ENCODE results near the gene SMCO2. TPM values are rescaled to one million over a fixed set of nuclear protein-coding genes. Genes with fewer than 3 reads are reported as not detected.
A peak's percentile ranks its signal among the peaks of the same experiment; 100 is the strongest.

The SMCO2 gene
- total and polyA plus RNA-seq, 2 of the 13 experiments (the other 11 are each of a cell fraction or from before 2014, with no cell fraction given): 0.15 TPM; not detected in 1

GRCh38 chr12:27549801-27550652 is 103.5 kb downstream of the SMCO2 start (continued):
- no peak for TF ChIP-seq TOPORS (CRISPR knock-in tag; IDR thresholded peaks at IDR 0.05)
- peak; percentile 38; the same call in 1 of the 2 replicates for TF ChIP-seq ATF7 (IDR thresholded peaks at IDR 0.05)
- peak; percentile 60; the same call in 1 of the 2 replicates for TF ChIP-seq ATF7 (CRISPR knock-in tag; IDR thresholded peaks at IDR 0.05)
- no peak for TF ChIP-seq ZNF850 (CRISPR knock-in tag; conservative IDR thresholded peaks at IDR 0.05)
- TF ChIP-seq JUN (CRISPR knock-in tag; IDR thresholded peaks at IDR 0.05): peak; percentile 75; the same call in 1 of the 2 replicates
- peak; percentile 85; the same call in 1 of the 2 replicates for TF ChIP-seq STAT6 (CRISPR knock-in tag; IDR thresholded peaks at IDR 0.05; ENCODE audit: borderline replicate concordance)
- TF ChIP-seq ARNTL (CRISPR knock-in tag; IDR thresholded peaks at IDR 0.05): peak; percentile 91
- peak; percentile 81; the same call in 1 of the 2 replicates for TF ChIP-seq MYC (CRISPR knock-in tag; IDR thresholded peaks at IDR 0.05; ENCODE audit: borderline replicate concordance)
- peak; percentile 87; the same call in 1 of the 2 replicates for TF ChIP-seq SMAD1 (CRISPR knock-in tag; IDR thresholded peaks at IDR 0.05; ENCODE audit: borderline replicate concordance, low read depth)
- peak; percentile 89 for TF ChIP-seq ZNF503 (CRISPR knock-in tag; IDR thresholded peaks at IDR 0.05)
- no peak; the same call in 1 of the 2 replicates for TF ChIP-seq ZNF121 (CRISPR knock-in tag; IDR thresholded peaks at IDR 0.05)
- TF ChIP-seq RXRB (CRISPR knock-in tag; IDR thresholded peaks at IDR 0.05; ENCODE audit: borderline replicate concordance): peak; percentile 98
- TF ChIP-seq ZNF24 (IDR thresholded peaks at IDR 0.05): no peak; the same call in 1 of the 2 replicates
- no peak for TF ChIP-seq ZSCAN20 (CRISPR knock-in tag; IDR thresholded peaks at IDR 0.05; ENCODE audit: borderline replicate concordance)
- no peak for TF ChIP-seq IKZF4 (CRISPR knock-in tag; IDR thresholded peaks at IDR 0.05; ENCODE audit: borderline replicate concordance, low read depth, not compliant biosample characterization)
- TF ChIP-seq ZNF616 (CRISPR knock-in tag; IDR thresholded peaks at IDR 0.05; ENCODE audit: low read depth): peak; percentile 57; the same call in 1 of the 2 replicates
- TF ChIP-seq ZSCAN30 (CRISPR knock-in tag; IDR thresholded peaks at IDR 0.05): no peak
- peak; percentile 75; the same call in 1 of the 2 replicates for TF ChIP-seq ZNF766 (CRISPR knock-in tag; IDR thresholded peaks at IDR 0.05; ENCODE audit: borderline replicate concordance)
- no peak for TF ChIP-seq SMARCE1 (IDR thresholded peaks at IDR 0.05; ENCODE audit: borderline replicate concordance)
- TF ChIP-seq POLR2A (IDR thresholded peaks at IDR 0.05; ENCODE audit: insufficient read depth in 1 of 2, low read depth in 2 of 2, low read length in 2 of 2): peak in 1 of 2 experiments; percentile 46; a peak in 1 of 4 replicates
- TF ChIP-seq ETV6 (CRISPR knock-in tag; conservative IDR thresholded peaks at IDR 0.05): peak; percentile 75; the same call in 1 of the 2 replicates
- no peak for TF ChIP-seq NFE2 (CRISPR knock-in tag; IDR thresholded peaks at IDR 0.05)
- no peak for TF ChIP-seq NBN (conservative IDR thresholded peaks at IDR 0.05)

All from HepG2 (cell line).